K562 (cell line): Measurements from ENCODE around the gene CPOX.

Source experiments
- CHD1 ChIP-seq: fragments of 200-600 bp; sonication (generic); IDR thresholded peaks from one replicate; pipeline ENCODE4 v1.6.1; 2012; ENCODE audit warnings: mild to moderate bottlenecking, moderate library complexity, low read length, inconsistent platforms
- CTCF ChIP-seq, 3 experiments: IDR thresholded peaks in 2 of 3; conservative IDR thresholded peaks in 1 of 3; 2 replicates each; pipeline ENCODE4 v1.5.1; 2011 to 2012; ENCODE audit warnings: low read length in 3 of 3, mild to moderate bottlenecking in 3 of 3, control low read depth in 2 of 3, improper control_type of control experiment in 1 of 3, inconsistent platforms in 1 of 3, low read depth in 1 of 3, mixed read lengths in 1 of 3, moderate library complexity in 1 of 3; ENCODE audit not compliant: insufficient read depth in 2 of 3
- FOS ChIP-seq: IDR thresholded peaks from 3 replicates; pipeline ENCODE4 v1.6.1; 2011; ENCODE audit not compliant: insufficient read length; ENCODE audit errors: extremely low read depth
- KDM1A ChIP-seq, 2 experiments: fragments of 450-650 bp; IDR thresholded peaks; 2 replicates each; pipeline ENCODE4 v1.6.1; 2016; ENCODE audit warnings: mild to moderate bottlenecking in 2 of 2
- NBN ChIP-seq: fragments of 450-650 bp; IDR thresholded peaks from 2 replicates; pipeline ENCODE4 v1.6.1; 2016; ENCODE audit warnings: low read depth, mild to moderate bottlenecking
- NR2F6 ChIP-seq: fragments of 450-650 bp; formaldehyde crosslinking; IDR thresholded peaks from 2 replicates; pipeline ENCODE4 v1.4.0; 2020; ENCODE audit warnings: mild to moderate bottlenecking
- POLR2A ChIP-seq: fragments of 450-650 bp; conservative IDR thresholded peaks from 2 replicates; pipeline ENCODE4 v1.6.1; 2016
- SREBF2 ChIP-seq: sonication (generic); formaldehyde crosslinking; IDR thresholded peaks from 2 replicates; pipeline ENCODE4 v1.4.0; 2020; ENCODE audit warnings: mild to moderate bottlenecking, missing genetic modification reagents
- SRSF1 ChIP-seq: fragments of 200-400 bp; formaldehyde crosslinking; IDR thresholded peaks from 2 replicates; pipeline ENCODE4 v1.6.1; 2017; ENCODE audit warnings: mild to moderate bottlenecking, low read depth, low read length, moderate library complexity
- ZNF24 ChIP-seq: fragments of 450-650 bp; IDR thresholded peaks from 2 replicates; pipeline ENCODE4 v1.6.1; 2016

GRCh38 chr3:98617841-98618240, 24.4 kb upstream of the CPOX start:
- no peak for TF ChIP-seq POLR2A
- TF ChIP-seq CTCF (IDR thresholded peaks at IDR 0.05 in 2 of 3, conservative IDR thresholded peaks at IDR 0.05 in 1 of 3; ENCODE audit: insufficient read depth in 2 of 3, low read depth in 1 of 3, low read length in 3 of 3) = no peak
- TF ChIP-seq CHD1 = no peak
- no peak for TF ChIP-seq NR2F6 (CRISPR knock-in tag)
- TF ChIP-seq SREBF2 (CRISPR knock-in tag) = no peak
- no peak for TF ChIP-seq ZNF24
- TF ChIP-seq NBN = no peak
- no peak for TF ChIP-seq FOS
- TF ChIP-seq KDM1A (IDR thresholded peaks at IDR 0.05) = no peak
- TF ChIP-seq SRSF1 = no peak
